Measurements from ENCODE around the gene DNAJC22. TPM values are rescaled to one million over a fixed set of nuclear protein-coding genes. Genes with fewer than 3 reads are reported as not detected.

Gene DNAJC22
- total and polyA plus RNA-seq, 11 donors = 0.08 to 4.4 (median 0.52) TPM; not detected in 4

GRCh38 chr12:49357103-49357678 lies 10.5 kb downstream of the DNAJC22 start:
- no peak for TF ChIP-seq POLR2A (IDR thresholded peaks at IDR 0.05)
- TF ChIP-seq CTCF (IDR thresholded peaks at IDR 0.05) = peak in 11 of 12 donors; percentile 14 to 53 (median 34)
- Histone ChIP-seq H3K4me1 (peaks cover 0 to 8% (median 0%) of the 10 kb centered on the region in 12 donors), H3K9me3 (no peaks in the 10 kb centered on the region), H3K27ac (no peak overlapping the region), H3K4me3 (no peak overlapping the region), H3K36me3 (no peaks in the 10 kb centered on the region), H3K27me3 (peaks cover 0 to 18% (median 3%) of the 10 kb centered on the region in 9 donors)
- ATAC-seq = no peak
- intact Hi-C loops (cut with DNase I) = loop anchor here in 6 of 10 donors (5.0 kb wide), 2 partner anchors 225 to 350 kb away; partner anchors contain the start of gene FMNL3 (in 1 of the 6)
- 18 to 29% (median 23%) methylated on average over 3 of the region's 3 CpGs for WGBS, 4 donors
- no peak for DNase-seq

- H3K36me3 ChIP-seq = no peaks in the 10 kb centered on the region
- ATAC-seq (peak; percentile 69 to 88 (median 85)), DNase-seq (peak in 1 of 5 donors; percentile 54)
- no peaks in the 10 kb centered on the region for H3K9me3 ChIP-seq
- WGBS, 4 donors = 25 to 29% (median 26%) methylated on average over 7 of the region's 7 CpGs
- TF ChIP-seq POLR2A (IDR thresholded peaks at IDR 0.05) = no peak
- TF ChIP-seq CTCF (IDR thresholded peaks at IDR 0.05) = peak; percentile 73 to 90 (median 81)
- H3K27ac ChIP-seq = no peak overlapping the region
- peaks cover 0 to 9% (median 2%) of the 10 kb centered on the region in 9 donors for H3K27me3 ChIP-seq
- intact Hi-C loops (cut with DNase I) = loop anchor here in 9 of 10 donors (1.0 to 5.0 kb wide), 6 partner anchors 154 to 349 kb away; partner anchors contain the start of gene FMNL3 (in 1 of the 9)
- H3K4me3 ChIP-seq = no peak overlapping the region
- H3K4me1 ChIP-seq = peaks cover 0 to 8% (median 0%) of the 10 kb centered on the region in 12 donors
These were observed 11.9 kb downstream of the DNAJC22 start for GRCh38 chr12:49358483-49359141.

GRCh38 chr12:49359671-49360070 lies 13.0 kb downstream of the DNAJC22 start:
- WGBS, 4 donors = 70 to 87% (median 81%) methylated on average over 7 of the region's 7 CpGs
- ATAC-seq (no peak), DNase-seq (no peak)
- TF ChIP-seq CTCF (IDR thresholded peaks at IDR 0.05) (no peak), POLR2A (IDR thresholded peaks at IDR 0.05) (no peak)
- H3K4me1 ChIP-seq = peaks cover 0 to 11% (median 0%) of the 10 kb centered on the region in 12 donors
- no peaks in the 10 kb centered on the region for H3K36me3 ChIP-seq
- no peak overlapping the region for H3K27ac ChIP-seq
- peaks cover 0 to 6% (median 0%) of the 10 kb centered on the region in 9 donors for H3K27me3 ChIP-seq
- no peak overlapping the region for H3K4me3 ChIP-seq
- H3K9me3 ChIP-seq = no peaks in the 10 kb centered on the region
- intact Hi-C loops (cut with DNase I) = loop anchor here (2.0 to 10.0 kb wide), 6 partner anchors 153 to 348 kb away; partner anchors contain the start of gene FMNL3 (in 1 of the 10)

- Histone ChIP-seq H3K4me3 (no peak overlapping the region), H3K27me3 (peaks cover 0 to 6% (median 0%) of the 10 kb centered on the region in 9 donors), H3K4me1 (peaks cover 0 to 27% (median 6%) of the 10 kb centered on the region in 12 donors), H3K36me3 (no peaks in the 10 kb centered on the region), H3K27ac (no peak overlapping the region), H3K9me3 (no peaks in the 10 kb centered on the region)
- TF ChIP-seq CTCF (IDR thresholded peaks at IDR 0.05) = no peak
- DNase-seq (no peak), ATAC-seq (no peak)
- WGBS, 4 donors = 94 to 100% (median 99%) methylated on average over 1 of the region's 1 CpG
- intact Hi-C loops (cut with DNase I) = loop anchor here in 1 of 10 donors (10.0 kb wide), 1 partner anchor 213 kb away; no protein-coding TSS in a partner anchor
These were observed 15.4 kb downstream of the DNAJC22 start for GRCh38 chr12:49362077-49362476.

All from heart left ventricle (tissue), 16 donors.